IMR-90 (cell line): ENCODE results near the gene EBLN1. TPM values are rescaled to one million over a fixed set of nuclear protein-coding genes. Genes with fewer than 3 reads are reported as not detected.

Experiments
- ATAC-seq: fragments of 200-7000 bp; cut with Tn5 transposase; 2 replicates; pipeline ENCODE4 v1.9.1; 2020; ENCODE audit warnings: low read depth, mild to moderate bottlenecking, moderate library complexity
- BruUV-seq: library from RNA; stranded (reverse); fragments of 400-500 nt; replicated peaks from 2 replicates; lab custom pipeline; 2021; lab: Mats Ljungman, UMichigan
- CTCF ChIA-PET: fragments of 300-600 bp; formaldehyde crosslinking; extraction: SDS; loops from one replicate; lab custom pipeline; 2021; ENCODE audit warnings: antibody characterized with exemption; lab: Yijun Ruan, JAX
- POLR2A ChIA-PET: fragments of 300-600 bp; sonication (Branson Sonifier 250); formaldehyde crosslinking; loops from one replicate; lab custom pipeline; 2022; ENCODE audit warnings: antibody characterized with exemption; ENCODE audit not compliant: unreplicated experiment; lab: Charles Lee
- DNase-seq: peaks from one replicate; pipeline ENCODE4 v3.0.0; 2013
- H2AFZ ChIP-seq: replicated peaks from 2 replicates; pipeline ENCODE3; 2013; ENCODE audit warnings: low read length, mild to moderate bottlenecking; ENCODE audit not compliant: poor library complexity
- H2AK5ac ChIP-seq: 2 replicates; pipeline ENCODE4 v1.6.1; 2013; ENCODE audit warnings: low read depth, low read length, inconsistent platforms
- H2AK9ac ChIP-seq: replicated peaks from 2 replicates; pipeline ENCODE3; 2013; ENCODE audit warnings: mild to moderate bottlenecking, low read depth, low read length, moderate library complexity; ENCODE audit not compliant: poor library complexity
- H2BK120ac ChIP-seq: 2 replicates; pipeline ENCODE4 v1.6.1; 2013; ENCODE audit warnings: low read depth, low read length, inconsistent platforms
- H2BK15ac ChIP-seq: 3 replicates; pipeline ENCODE4 v1.6.1; 2013; ENCODE audit warnings: low read depth, low read length, inconsistent platforms
- H2BK20ac ChIP-seq: 2 replicates; pipeline ENCODE4 v1.6.1; 2013; ENCODE audit warnings: low read depth, mild to moderate bottlenecking, inconsistent platforms, low read length, moderate library complexity
- H2BK5ac ChIP-seq: 2 replicates; pipeline ENCODE4 v1.6.1; 2013; ENCODE audit warnings: mild to moderate bottlenecking, low read depth, low read length, inconsistent platforms; ENCODE audit not compliant: poor library complexity, severe bottlenecking
- H3K14ac ChIP-seq: replicated peaks from 2 replicates; pipeline ENCODE4 v1.6.1; 2013; ENCODE audit warnings: low read depth, low read length, inconsistent platforms
- H3K18ac ChIP-seq: 2 replicates; pipeline ENCODE4 v1.6.1; 2013; ENCODE audit warnings: low read depth, low read length, control low read depth
- H3K23ac ChIP-seq: 2 replicates; pipeline ENCODE4 v1.6.1; 2013; ENCODE audit warnings: low read depth, low read length, inconsistent platforms
- H3K27ac ChIP-seq: 2 replicates; pipeline ENCODE4 v1.5.1; 2013; ENCODE audit warnings: mild to moderate bottlenecking, control low read depth, low read length; ENCODE audit not compliant: insufficient read depth
- H3K27me3 ChIP-seq: 2 replicates; pipeline ENCODE4 v1.6.1; 2013; ENCODE audit warnings: low read length; ENCODE audit not compliant: control insufficient read depth, insufficient read depth
- H3K36me3 ChIP-seq: 2 replicates; pipeline ENCODE4 v1.6.1; 2013; ENCODE audit warnings: low read length, mixed read lengths; ENCODE audit not compliant: control insufficient read depth, insufficient read depth
- H3K4ac ChIP-seq: 2 replicates; pipeline ENCODE4 v1.6.1; 2013; ENCODE audit warnings: low read depth, low read length, inconsistent platforms
- H3K4me1 ChIP-seq: 2 replicates; pipeline ENCODE4 v1.6.1; 2013; ENCODE audit warnings: low read length, mixed read lengths; ENCODE audit not compliant: control insufficient read depth, insufficient read depth
- H3K4me2 ChIP-seq: 2 replicates; pipeline ENCODE4 v1.6.1; 2013; ENCODE audit warnings: low read depth, mild to moderate bottlenecking, control low read depth, low read length, moderate library complexity
- H3K4me3 ChIP-seq: 2 replicates; pipeline ENCODE4 v1.5.1; 2013; ENCODE audit warnings: low read depth, mild to moderate bottlenecking, control low read depth, low read length, moderate library complexity; ENCODE audit not compliant: insufficient read depth
- H3K56ac ChIP-seq: 2 replicates; pipeline ENCODE4 v1.6.1; 2013; ENCODE audit warnings: low read length, inconsistent platforms; ENCODE audit not compliant: insufficient read depth; ENCODE audit errors: extremely low read depth
- H3K79me1 ChIP-seq, 2 experiments: 2 replicates each; pipeline ENCODE4 v1.6.1; 2013; ENCODE audit warnings: low read length in 2 of 2, inconsistent platforms in 1 of 2, low read depth in 1 of 2
- H3K9ac ChIP-seq: 2 replicates; pipeline ENCODE4 v1.6.1; 2013; ENCODE audit warnings: low read depth, low read length, control low read depth
- H3K9me1 ChIP-seq: 2 replicates; pipeline ENCODE4 v1.6.1; 2013; ENCODE audit warnings: low read length, inconsistent platforms; ENCODE audit not compliant: insufficient read depth
- H3K9me3 ChIP-seq: 2 replicates; pipeline ENCODE4 v1.6.1; 2013; ENCODE audit warnings: low read length; ENCODE audit not compliant: control insufficient read depth, insufficient read depth
- H4K20me1 ChIP-seq: 2 replicates; pipeline ENCODE4 v1.6.1; 2013; ENCODE audit warnings: low read length, inconsistent platforms; ENCODE audit not compliant: insufficient read depth
- H4K5ac ChIP-seq: 2 replicates; pipeline ENCODE4 v1.6.1; 2013; ENCODE audit warnings: mild to moderate bottlenecking, low read depth, low read length, control low read depth
- H4K8ac ChIP-seq, 2 experiments: 2 replicates each; pipeline ENCODE4 v1.6.1; 2013; ENCODE audit warnings: low read depth in 2 of 2, low read length in 2 of 2, control low read depth in 1 of 2, inconsistent platforms in 1 of 2
- H4K91ac ChIP-seq: 2 replicates; pipeline ENCODE4 v1.6.1; 2013; ENCODE audit warnings: low read depth, low read length, inconsistent platforms; ENCODE audit not compliant: insufficient read depth
- BHLHE40 ChIP-seq: fragments of 150-350 bp; IDR thresholded peaks from 2 replicates; pipeline ENCODE4 v1.6.1; 2016; ENCODE audit warnings: mild to moderate bottlenecking, low read depth, low read length
- CEBPB ChIP-seq: IDR thresholded peaks from 2 replicates; pipeline ENCODE4 v1.6.1; 2012; ENCODE audit warnings: low read depth, low read length, improper control_type of control experiment
- CHD1 ChIP-seq: IDR thresholded peaks from 2 replicates; pipeline ENCODE4 v1.6.1; 2012; ENCODE audit warnings: low read depth, low read length, improper control_type of control experiment
- FOS ChIP-seq: fragments of 150-350 bp; IDR thresholded peaks from 2 replicates; pipeline ENCODE4 v1.6.1; 2016; ENCODE audit warnings: low read depth, low read length
- MAFK ChIP-seq: IDR thresholded peaks from 2 replicates; pipeline ENCODE4 v1.6.1; 2012; ENCODE audit warnings: low read depth, low read length, improper control_type of control experiment
- MAZ ChIP-seq: IDR thresholded peaks from 2 replicates; pipeline ENCODE4 v1.6.1; 2012; ENCODE audit warnings: low read depth, mild to moderate bottlenecking, low read length, improper control_type of control experiment, moderate library complexity, borderline replicate concordance
- MXI1 ChIP-seq: IDR thresholded peaks from 2 replicates; pipeline ENCODE4 v1.6.1; 2012; ENCODE audit warnings: low read depth, mild to moderate bottlenecking, low read length, moderate library complexity, borderline replicate concordance
- NFE2L2 ChIP-seq: fragments of 150-350 bp; IDR thresholded peaks from 2 replicates; pipeline ENCODE4 v1.6.1; 2016; ENCODE audit warnings: low read depth, mild to moderate bottlenecking, low read length
- POLR2A ChIP-seq: IDR thresholded peaks from 2 replicates; pipeline ENCODE4 v1.6.1; 2012; ENCODE audit warnings: mild to moderate bottlenecking, low read depth, low read length
- RAD21 ChIP-seq: IDR thresholded peaks from 2 replicates; pipeline ENCODE4 v1.6.1; 2012; ENCODE audit warnings: low read length, improper control_type of control experiment
- RCOR1 ChIP-seq: IDR thresholded peaks from 2 replicates; pipeline ENCODE4 v1.6.1; 2012; ENCODE audit warnings: mild to moderate bottlenecking, low read length, improper control_type of control experiment; ENCODE audit not compliant: insufficient replicate concordance
- RFX5 ChIP-seq: IDR thresholded peaks from 2 replicates; pipeline ENCODE4 v1.8.0; 2012; ENCODE audit warnings: low read depth, mild to moderate bottlenecking, low read length, moderate library complexity
- SMC3 ChIP-seq: fragments of 150-350 bp; IDR thresholded peaks from 2 replicates; pipeline ENCODE4 v1.6.1; 2016; ENCODE audit warnings: low read depth, mild to moderate bottlenecking, antibody characterized with exemption, low read length, moderate library complexity
- dilution Hi-C: fragments of 300-500 bp; cut with HindIII; formaldehyde crosslinking; loops from one replicate; pipeline ENCODE4 v1.14.3; 2018; ENCODE audit warnings: low sequenced_read_pairs; ENCODE audit not compliant: unreplicated experiment
- in situ Hi-C: fragments of 300-500 bp; cut with MboI; formaldehyde crosslinking; loops from 3 replicates; pipeline ENCODE4 v1.14.3; 2019; ENCODE audit warnings: low sequenced_read_pairs, inconsistent platforms, mixed read lengths
- intact Hi-C: fragments of 100-400 bp; cut with micrococcal nuclease; formaldehyde crosslinking; loops from 2 replicates; pipeline ENCODE4 v1.10.0; 2022
- polyA plus RNA-seq, 3 experiments: library from polyadenylated mRNA; depleted of rRNA; stranded (reverse); fragments of >200 nt; gene quantifications; 2 replicates each; pipeline ENCODE4 v1.2.3, GENCODE V29; 2012; ENCODE audit warnings: low replicate concordance in 1 of 3
- total RNA-seq: library from RNA; depleted of rRNA; stranded (reverse); fragments of >200 nt; gene quantifications from 2 replicates; pipeline ENCODE4 v1.2.3, GENCODE V29; 2012
- TF ChIP-seq, protein P1 (sequence below): fragments of 150-350 bp; IDR thresholded peaks from 2 replicates; pipeline ENCODE4 v1.6.1; 2016; ENCODE audit warnings: low read depth, mild to moderate bottlenecking, low read length, moderate library complexity, borderline replicate concordance
- TF ChIP-seq, protein P2 (sequence below): conservative IDR thresholded peaks from 2 replicates; pipeline ENCODE4 v1.5.1; 2012; ENCODE audit warnings: mild to moderate bottlenecking, low read depth, low read length, improper control_type of control experiment
- TF ChIP-seq, protein P3 (sequence below): fragments of 150-350 bp; IDR thresholded peaks from 2 replicates; pipeline ENCODE4 v1.6.1; 2017; ENCODE audit warnings: mild to moderate bottlenecking, antibody characterized with exemption, low read length, low read depth

EBLN1 gene
- total and polyA plus RNA-seq, 2 of the 4 experiments (the other 2 are of a cell fraction) = not detected

DNA sequence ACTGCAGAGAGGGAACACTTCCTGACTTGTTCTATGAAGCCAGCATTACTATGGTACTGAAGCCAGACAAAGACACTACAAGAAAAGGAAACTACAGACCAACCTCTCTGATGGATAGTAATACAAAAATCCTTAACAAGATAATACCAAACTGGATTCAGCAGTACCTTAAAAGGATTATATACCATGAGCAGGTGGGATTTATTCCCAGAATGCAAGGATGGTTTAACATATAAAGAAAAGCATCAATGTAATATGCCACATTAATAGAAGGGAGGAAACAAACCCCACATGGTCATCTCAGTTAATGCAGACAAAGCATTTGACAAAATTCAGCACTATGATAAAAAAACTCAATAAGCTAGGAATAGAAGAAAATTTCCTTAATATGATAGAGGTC, 47.2 kb downstream of the EBLN1 start:
- no peak overlapping the region for H2BK5ac ChIP-seq
- no peaks in the 10 kb centered on the region for H3K79me1 ChIP-seq
- POLR2A ChIA-PET = no interaction called here
- no peak overlapping the region for H3K4me2 ChIP-seq
- no peak overlapping the region for H2BK20ac ChIP-seq
- H4K91ac ChIP-seq = no peak overlapping the region
- in situ Hi-C loops (no loop called here), dilution Hi-C loops (no loop called here), intact Hi-C loops (no loop called here)
- no peak overlapping the region for H4K5ac ChIP-seq
- H4K8ac ChIP-seq = no peak overlapping the region
- no peak overlapping the region for H3K4me3 ChIP-seq
- no peak overlapping the region for H2AK9ac ChIP-seq
- TF ChIP-seq CEBPB = no peak
- TF ChIP-seq NFE2L2 = no peak
- no peak for TF ChIP-seq RFX5
- no peak for TF ChIP-seq SMC3
- no peak for TF ChIP-seq POLR2A
- TF ChIP-seq, protein P1, sequence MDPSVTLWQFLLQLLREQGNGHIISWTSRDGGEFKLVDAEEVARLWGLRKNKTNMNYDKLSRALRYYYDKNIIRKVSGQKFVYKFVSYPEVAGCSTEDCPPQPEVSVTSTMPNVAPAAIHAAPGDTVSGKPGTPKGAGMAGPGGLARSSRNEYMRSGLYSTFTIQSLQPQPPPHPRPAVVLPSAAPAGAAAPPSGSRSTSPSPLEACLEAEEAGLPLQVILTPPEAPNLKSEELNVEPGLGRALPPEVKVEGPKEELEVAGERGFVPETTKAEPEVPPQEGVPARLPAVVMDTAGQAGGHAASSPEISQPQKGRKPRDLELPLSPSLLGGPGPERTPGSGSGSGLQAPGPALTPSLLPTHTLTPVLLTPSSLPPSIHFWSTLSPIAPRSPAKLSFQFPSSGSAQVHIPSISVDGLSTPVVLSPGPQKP = no peak
- TF ChIP-seq RCOR1 = no peak
- TF ChIP-seq BHLHE40 = no peak
- TF ChIP-seq RAD21 = no peak
- TF ChIP-seq MXI1 = no peak
- no peak for TF ChIP-seq CHD1
- TF ChIP-seq MAZ = no peak
- TF ChIP-seq, protein P2, sequence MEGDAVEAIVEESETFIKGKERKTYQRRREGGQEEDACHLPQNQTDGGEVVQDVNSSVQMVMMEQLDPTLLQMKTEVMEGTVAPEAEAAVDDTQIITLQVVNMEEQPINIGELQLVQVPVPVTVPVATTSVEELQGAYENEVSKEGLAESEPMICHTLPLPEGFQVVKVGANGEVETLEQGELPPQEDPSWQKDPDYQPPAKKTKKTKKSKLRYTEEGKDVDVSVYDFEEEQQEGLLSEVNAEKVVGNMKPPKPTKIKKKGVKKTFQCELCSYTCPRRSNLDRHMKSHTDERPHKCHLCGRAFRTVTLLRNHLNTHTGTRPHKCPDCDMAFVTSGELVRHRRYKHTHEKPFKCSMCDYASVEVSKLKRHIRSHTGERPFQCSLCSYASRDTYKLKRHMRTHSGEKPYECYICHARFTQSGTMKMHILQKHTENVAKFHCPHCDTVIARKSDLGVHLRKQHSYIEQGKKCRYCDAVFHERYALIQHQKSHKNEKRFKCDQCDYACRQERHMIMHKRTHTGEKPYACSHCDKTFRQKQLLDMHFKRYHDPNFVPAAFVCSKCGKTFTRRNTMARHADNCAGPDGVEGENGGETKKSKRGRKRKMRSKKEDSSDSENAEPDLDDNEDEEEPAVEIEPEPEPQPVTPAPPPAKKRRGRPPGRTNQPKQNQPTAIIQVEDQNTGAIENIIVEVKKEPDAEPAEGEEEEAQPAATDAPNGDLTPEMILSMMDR = no peak
- TF ChIP-seq, protein P3, sequence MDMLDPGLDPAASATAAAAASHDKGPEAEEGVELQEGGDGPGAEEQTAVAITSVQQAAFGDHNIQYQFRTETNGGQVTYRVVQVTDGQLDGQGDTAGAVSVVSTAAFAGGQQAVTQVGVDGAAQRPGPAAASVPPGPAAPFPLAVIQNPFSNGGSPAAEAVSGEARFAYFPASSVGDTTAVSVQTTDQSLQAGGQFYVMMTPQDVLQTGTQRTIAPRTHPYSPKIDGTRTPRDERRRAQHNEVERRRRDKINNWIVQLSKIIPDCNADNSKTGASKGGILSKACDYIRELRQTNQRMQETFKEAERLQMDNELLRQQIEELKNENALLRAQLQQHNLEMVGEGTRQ = no peak
- no peak for TF ChIP-seq FOS
- no peak for TF ChIP-seq MAFK
- no peaks in the 10 kb centered on the region for H3K9me1 ChIP-seq
- no peak overlapping the region for H3K56ac ChIP-seq
- no peak overlapping the region for H2BK15ac ChIP-seq
- ATAC-seq (no peak), DNase-seq (no peak)
- H3K9ac ChIP-seq = no peak overlapping the region
- no peak overlapping the region for H3K23ac ChIP-seq
- H3K36me3 ChIP-seq = no peaks in the 10 kb centered on the region
- H3K18ac ChIP-seq = no peak overlapping the region
- H3K14ac ChIP-seq = no peak overlapping the region
- no peaks in the 10 kb centered on the region for H3K4me1 ChIP-seq
- no peak overlapping the region for H2BK120ac ChIP-seq
- H3K4ac ChIP-seq = no peak overlapping the region
- BruUV-seq = no TSS peak
- H3K27ac ChIP-seq = no peak overlapping the region
- H4K20me1 ChIP-seq = no peaks in the 10 kb centered on the region
- H3K9me3 ChIP-seq = no peaks in the 10 kb centered on the region
- H2AK5ac ChIP-seq = no peak overlapping the region
- H3K27me3 ChIP-seq = no peaks in the 10 kb centered on the region
- CTCF ChIA-PET = no interaction called here
- no peak overlapping the region for H2AFZ ChIP-seq
